HG02943 (cell line): ENCODE results near the gene WDR20.

ENCODE experiments used
- ATAC-seq: cut with Tn5 transposase; IDR thresholded peaks from one replicate; pipeline ENCODE4 v1.9.1; 2021; ENCODE audit warnings: mild to moderate bottlenecking, low read depth, moderate library complexity; ENCODE audit not compliant: unreplicated experiment

The WDR20 gene

DNA sequence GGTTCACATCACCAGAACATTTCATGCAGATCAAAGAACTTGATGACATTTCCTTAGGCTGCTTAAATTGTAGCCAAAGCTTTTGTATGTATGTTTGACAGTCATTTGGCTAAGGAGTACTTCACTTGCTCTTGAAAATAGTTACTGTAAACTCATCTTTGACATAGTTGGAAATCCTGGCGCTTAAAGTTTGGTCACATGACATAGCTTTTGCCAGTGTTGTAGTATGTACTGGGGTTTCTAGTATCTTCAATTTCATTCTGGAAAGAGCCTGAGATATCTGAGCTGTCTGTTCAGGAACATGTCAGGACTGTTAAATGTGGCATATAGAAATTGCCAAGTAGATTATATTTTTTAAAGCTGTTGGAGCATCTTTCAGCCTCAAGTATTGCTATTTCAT, 55.7 kb downstream of the WDR20 start:
- no peak for ATAC-seq

DNA sequence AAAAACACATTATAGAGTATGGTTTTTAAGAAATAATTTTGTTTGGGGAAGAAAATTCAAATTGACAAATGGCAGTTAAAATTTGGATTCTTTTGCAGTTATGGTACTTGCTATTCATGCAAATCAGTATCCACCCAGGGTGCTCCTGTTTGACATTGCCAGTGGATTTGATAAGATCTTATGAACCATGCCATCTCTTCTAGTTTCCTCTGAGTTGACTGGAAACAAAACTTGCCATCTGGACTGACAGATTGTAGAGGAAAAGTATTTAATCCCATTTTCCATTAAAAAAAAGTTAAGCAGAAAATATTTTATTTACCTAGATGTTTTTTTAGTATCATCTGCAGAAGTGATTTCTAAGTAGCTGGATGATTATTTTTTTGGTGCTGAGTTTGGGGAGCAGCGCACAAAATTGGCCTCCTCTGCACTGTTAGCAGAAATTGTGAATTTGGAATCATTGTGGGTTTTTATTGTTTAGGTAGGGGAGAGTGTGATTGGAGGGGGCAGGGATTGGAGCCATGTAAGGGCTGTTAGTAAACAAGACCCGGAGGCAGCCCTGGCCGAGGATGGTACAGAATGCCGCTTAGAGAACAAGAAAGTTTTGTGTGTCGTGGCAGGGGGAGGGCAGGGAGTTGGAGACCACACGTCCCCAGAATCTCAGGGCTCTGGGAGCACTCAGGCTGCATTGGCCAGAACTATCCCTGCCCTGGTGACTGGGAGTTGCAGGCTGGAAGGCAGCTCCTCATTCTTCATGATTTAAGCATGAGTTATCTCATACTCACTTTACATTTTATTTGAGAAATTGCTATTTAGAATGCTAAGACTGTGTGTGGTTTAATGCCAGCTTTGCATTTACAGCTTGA, 56.6 kb downstream of the WDR20 start:
- ATAC-seq: no peak

- ATAC-seq: no peak
Observed at GRCh38 chr14:102196902-102197230, 57.2 kb downstream of the WDR20 start.

- no peak for ATAC-seq
Observed at GRCh38 chr14:102197317-102197853, 57.7 kb downstream of the WDR20 start.

DNA sequence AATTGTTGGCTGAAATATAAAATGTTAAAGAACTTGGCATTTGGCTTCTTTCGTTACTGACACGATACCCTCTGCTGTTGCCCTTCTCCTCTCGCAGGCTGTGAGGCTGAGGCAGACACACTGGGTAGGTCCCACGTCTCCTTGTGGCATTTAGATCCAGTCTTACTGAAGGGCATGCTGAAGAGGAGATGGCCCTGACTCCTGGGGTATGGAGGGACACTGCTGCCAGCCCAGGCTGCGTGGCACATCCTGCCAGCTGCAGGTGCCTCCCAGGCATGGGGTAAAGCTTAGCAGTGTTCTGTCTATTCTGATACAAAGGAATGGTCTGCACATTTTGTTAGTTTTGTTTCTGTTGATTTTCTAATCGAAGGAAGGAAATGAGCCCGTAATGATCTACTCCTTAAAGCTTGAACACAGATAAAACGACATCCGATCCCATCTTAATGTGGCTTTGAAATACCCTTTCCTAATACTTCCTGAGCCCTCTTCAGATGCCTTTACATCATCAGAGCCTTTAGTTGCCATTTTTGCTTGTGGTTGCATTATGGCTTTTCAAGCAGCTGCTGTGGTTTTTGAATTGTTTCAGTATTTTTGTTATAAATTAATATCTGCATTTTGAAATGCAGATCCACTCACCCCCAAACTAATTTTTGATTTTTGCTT, 61.1 kb downstream of the WDR20 start:
- ATAC-seq: no peak

- no peak for ATAC-seq
Observed at GRCh38 chr14:102201353-102201738, 61.6 kb downstream of the WDR20 start.

DNA sequence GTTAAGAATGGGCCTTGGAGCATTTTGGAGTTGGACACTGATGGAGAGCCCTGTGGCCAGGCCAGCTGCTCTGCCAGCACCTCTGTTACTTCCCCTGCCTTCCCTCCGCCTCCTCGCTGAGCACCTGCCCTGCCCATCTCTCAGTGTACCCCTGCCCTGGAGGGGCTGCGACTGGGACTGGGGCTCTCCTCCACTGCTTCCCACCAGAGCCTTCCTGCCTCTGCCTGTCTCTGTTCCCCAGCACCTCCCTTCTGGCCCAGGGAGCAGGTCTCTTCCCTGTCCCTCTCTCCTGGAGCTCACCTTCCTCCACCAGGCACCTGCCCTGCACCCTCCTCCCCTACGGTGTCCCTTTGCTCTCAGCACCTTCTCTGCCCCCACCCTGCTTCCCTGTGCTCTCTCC, 62.1 kb downstream of the WDR20 start:
- no peak for ATAC-seq

- ATAC-seq: no peak
Observed at GRCh38 chr14:102202944-102203343, 63.2 kb downstream of the WDR20 start.

DNA sequence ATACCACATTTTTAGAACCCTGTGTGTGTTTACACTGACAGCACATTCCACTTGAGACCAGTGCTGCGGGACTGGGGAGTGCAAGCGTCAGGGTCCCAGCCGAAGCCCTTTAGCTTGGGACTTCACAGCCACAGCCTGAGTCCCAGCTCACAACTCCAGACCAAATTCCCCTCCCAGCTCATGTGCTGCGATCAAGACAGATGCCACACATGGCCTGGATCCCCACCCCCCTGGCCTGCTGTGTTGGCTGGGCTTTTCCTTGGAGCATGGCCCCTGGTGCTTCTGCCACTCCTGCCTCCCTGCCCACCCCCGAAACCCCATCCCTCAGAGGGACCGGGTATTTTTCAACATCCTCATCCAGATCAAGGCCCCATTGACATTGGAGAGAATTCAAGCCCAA, 63.7 kb downstream of the WDR20 start:
- no peak for ATAC-seq

DNA sequence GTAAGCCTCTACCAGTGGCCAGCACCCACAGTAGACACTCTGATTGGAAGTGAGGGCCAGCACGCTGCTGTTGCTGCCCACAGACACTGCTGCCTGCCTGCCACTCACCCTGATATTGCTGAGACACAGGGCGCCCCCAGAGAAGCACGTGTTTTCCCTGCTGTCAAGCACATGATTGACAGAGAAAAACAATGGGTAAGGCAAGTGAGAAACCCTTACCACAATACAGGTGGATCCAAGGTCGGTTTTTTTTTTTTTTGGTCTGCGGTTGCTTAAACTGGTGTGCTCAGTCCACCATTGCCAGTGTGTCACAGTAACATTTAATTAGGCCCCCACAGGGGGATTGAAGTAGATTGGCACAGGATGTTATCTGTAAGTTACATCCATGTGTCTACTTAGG, 65.9 kb downstream of the WDR20 start:
- ATAC-seq: no peak

DNA sequence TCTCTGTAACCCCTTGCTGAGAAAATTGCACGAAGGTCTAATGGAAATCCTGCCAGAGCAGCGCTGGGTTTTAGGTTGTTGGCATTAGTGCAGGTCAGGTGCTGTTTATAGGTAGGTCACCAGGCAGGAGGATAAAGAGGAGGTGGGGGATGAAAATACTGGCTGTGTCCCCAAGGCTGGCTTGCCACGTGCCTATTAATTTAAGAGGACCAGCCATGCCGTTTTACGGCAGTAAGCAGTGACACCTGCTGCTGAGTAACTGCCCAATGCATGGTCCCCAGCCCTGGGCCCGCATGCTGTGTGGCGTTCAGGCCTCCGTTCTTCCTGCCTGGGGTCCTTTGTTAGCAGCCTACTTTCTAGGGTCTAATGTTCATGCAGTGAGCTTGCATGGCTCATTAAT, 67.2 kb downstream of the WDR20 start:
- ATAC-seq: no peak

GRCh38 chr14:102207831-102208365, 68.2 kb downstream of the WDR20 start:
- no peak for ATAC-seq

DNA sequence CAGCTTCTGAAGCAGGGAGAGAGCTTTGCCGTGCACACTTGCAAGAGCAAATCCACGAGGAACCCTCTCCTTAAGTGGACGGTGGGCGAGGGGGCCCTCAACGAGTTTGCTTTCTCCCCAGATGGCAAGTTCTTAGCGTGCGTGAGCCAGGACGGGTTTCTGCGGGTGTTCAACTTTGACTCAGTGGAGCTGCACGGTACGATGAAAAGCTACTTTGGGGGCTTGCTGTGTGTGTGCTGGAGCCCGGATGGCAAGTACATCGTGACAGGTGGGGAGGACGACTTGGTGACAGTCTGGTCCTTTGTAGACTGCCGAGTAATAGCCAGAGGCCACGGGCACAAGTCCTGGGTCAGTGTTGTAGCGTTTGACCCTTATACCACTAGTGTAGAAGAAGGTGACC, 69.0 kb downstream of the WDR20 start:
- ATAC-seq: no peak

DNA sequence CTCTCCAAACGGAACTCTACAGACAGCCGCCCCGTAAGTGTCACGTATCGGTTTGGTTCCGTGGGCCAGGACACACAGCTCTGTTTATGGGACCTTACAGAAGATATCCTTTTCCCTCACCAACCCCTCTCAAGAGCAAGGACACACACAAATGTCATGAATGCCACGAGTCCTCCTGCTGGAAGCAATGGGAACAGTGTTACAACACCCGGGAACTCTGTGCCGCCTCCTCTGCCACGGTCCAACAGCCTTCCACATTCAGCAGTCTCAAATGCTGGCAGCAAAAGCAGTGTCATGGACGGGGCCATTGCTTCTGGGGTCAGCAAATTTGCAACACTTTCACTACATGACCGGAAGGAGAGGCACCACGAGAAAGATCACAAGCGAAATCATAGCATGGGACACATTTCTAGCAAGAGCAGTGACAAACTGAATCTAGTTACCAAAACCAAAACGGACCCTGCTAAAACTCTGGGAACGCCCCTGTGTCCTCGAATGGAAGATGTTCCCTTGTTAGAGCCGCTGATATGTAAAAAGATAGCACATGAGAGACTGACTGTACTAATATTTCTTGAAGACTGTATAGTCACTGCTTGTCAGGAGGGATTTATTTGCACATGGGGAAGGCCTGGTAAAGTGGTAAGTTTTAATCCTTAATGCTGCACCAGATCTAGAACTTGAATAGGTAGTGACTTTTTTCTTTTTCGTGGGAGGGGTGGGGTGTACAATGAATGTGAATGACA, 69.7 kb downstream of the WDR20 start:
- ATAC-seq: no peak

DNA sequence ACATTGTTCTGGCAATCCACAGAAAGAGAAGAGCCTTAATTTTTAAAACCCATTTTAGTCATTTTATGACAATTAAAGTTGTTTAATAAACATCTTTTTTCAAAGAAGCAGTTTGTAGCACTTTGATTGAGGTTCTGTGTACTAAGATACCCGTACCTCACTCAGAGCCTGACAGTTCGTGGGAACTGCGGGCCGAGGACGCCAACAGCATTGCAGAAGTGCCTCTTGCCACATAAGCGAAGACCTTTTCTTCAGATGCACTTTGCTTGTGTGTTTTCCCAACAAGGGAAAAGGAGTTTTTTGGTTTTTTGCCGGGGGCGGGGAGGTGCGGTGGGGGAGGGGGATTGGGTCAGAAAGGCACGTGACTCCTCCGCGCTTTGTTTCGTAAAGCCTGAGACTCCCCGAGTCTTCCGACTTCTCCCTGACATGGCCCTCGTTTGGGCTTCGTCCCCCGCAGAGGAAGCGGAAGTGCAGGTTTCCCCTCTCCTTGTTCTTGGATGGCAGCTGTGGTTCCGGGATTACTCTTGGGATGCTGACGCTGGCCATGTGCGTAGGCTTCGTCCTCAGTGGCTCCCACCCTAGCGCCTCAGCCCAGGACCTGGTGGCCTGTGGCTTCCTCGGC, 70.8 kb downstream of the WDR20 start:
- no peak for ATAC-seq

- no peak for ATAC-seq
Observed at GRCh38 chr14:102211240-102211639, 71.5 kb downstream of the WDR20 start.

DNA sequence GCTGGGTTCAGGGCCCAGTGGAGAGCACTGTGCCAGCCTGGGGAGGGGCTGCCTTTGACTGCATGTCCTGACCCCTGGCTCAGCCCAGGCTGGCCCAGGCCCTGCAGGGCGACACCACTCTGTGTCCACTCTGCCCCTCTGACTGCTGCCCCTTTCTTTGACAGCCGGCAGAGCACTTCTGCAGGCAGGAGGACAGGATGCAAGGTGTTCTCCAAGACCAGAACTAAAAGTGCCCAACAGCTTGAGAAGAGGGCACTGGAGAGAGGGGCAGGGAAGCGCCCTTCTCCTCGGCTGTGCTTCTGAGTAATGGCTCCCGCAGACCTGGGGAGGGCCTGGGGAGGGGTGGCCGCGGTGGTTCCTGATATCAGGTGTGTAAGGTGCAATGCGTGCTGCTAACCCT, 72.7 kb downstream of the WDR20 start:
- ATAC-seq: no peak

DNA sequence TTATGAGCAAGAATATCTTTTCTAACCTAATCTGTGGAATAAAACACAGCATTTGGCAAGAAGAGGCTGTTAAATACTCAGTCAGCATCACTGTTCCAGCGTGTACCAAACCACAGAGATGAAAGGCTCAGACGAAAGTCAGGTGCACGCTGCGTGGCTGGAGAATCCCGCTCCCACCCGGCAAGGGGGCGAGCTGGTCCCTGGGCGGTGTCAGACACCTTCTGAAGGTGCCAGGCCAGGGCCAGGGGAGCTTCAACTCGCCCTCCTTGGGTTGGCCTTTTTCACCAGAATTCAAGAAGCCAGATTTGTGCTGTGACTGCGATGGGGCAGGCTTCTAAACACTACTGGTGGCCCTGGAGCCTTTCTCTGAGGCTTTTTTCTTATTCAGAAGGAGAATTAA, 73.1 kb downstream of the WDR20 start:
- no peak for ATAC-seq

GRCh38 chr14:102213470-102213869, 73.8 kb downstream of the WDR20 start:
- no peak for ATAC-seq

DNA sequence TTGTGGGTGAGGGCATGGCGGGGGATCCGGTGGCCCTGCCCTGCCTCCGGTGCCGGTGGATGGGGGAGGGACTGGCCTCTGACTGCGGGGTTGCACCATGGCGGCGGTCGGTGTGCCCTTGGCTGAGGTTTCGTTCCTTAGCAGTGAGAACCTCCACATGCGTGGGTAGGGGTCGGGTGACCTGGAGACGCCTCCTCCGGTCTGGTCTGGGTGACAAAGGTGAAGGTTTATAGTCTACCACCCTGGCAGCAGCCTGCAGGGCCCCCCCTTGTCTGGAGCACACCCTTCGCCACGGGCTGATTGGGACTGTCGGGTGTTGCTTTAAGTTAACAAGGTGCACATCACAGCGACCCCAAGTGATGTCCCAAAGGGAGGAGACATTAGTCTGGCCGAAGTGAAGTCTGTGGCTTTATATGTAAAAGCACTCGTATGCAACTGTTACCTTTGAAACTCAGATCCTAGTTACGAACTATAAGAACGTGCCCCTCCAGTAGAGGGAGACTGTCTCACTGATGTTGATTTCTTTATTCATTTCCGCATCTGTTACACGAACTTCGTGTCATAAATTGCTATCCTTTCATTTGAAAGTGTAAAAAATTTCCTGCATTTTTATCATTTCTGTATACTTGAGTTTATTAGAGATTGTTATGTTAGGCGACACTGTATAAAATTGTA, 74.4 kb downstream of the WDR20 start:
- no peak for ATAC-seq
